ENCODE data around the gene PLCB4.

The PLCB4 gene

GRCh38 chr20:9523636-9524035 is 454.7 kb downstream of the PLCB4 start:
- Histone ChIP-seq H3K4me3 (ENCODE audit: low read depth, low read length) (no peak overlapping the region), H3K27ac (no peak overlapping the region), H3K27me3 (ENCODE audit: insufficient read depth, low read depth, severe bottlenecking) (no peaks in the 10 kb centered on the region), H3K9me3 (ENCODE audit: severe bottlenecking) (no peaks in the 10 kb centered on the region), H3K36me3 (no peaks in the 10 kb centered on the region)
- no peak for DNase-seq
- TF ChIP-seq CTCF (IDR thresholded peaks at IDR 0.05; ENCODE audit: low read depth, low read length) = no peak
